Testis (tissue), 3 donors: Measurements from ENCODE around the gene ID1. TPM values are rescaled to one million over a fixed set of nuclear protein-coding genes. Genes with fewer than 3 reads are reported as not detected.

Experiments
- DNase-seq: peaks from one replicate; pipeline ENCODE4 v3.0.0-alpha.2; 2019
- H3K27ac ChIP-seq, 2 donors: fragments of 200-600 bp; sonication (generic); one replicate each; pipeline ENCODE4 v1.5.1; 2019
- H3K27me3 ChIP-seq: fragments of 200-600 bp; sonication (generic); one replicate; pipeline ENCODE4 v1.5.1; 2019
- H3K36me3 ChIP-seq: fragments of 200-600 bp; sonication (generic); one replicate; pipeline ENCODE4 v1.5.1; 2017; ENCODE audit warnings: low read depth; ENCODE audit errors: missing control alignments
- H3K4me1 ChIP-seq: fragments of 200-600 bp; sonication (generic); one replicate; pipeline ENCODE4 v1.5.1; 2019
- H3K4me3 ChIP-seq, 2 donors: fragments of 200-600 bp; sonication (generic); one replicate each; pipeline ENCODE4 v1.5.1; 2017 to 2019
- H3K9me3 ChIP-seq: fragments of 200-600 bp; sonication (generic); one replicate; pipeline ENCODE4 v1.5.1; 2017
- POLR2A ChIP-seq: fragments of 450-650 bp; IDR thresholded peaks from one replicate; pipeline ENCODE4 v1.6.1; 2017; ENCODE audit warnings: antibody characterized with exemption, mild to moderate bottlenecking, moderate library complexity
- WGBS, 2 donors: methylation state at CpG; one replicate each; pipeline ENCODE4 v1.1.5; 2018; 5-methylcytosine and 5-hydroxymethylcytosine counted together
- intact Hi-C: fragments of 100-400 bp; cut with DNase I; formaldehyde crosslinking; loops from one replicate; pipeline ENCODE4 v1.15.1; 2023; ENCODE audit warnings: low total_unique reads
- polyA plus RNA-seq: library from polyadenylated mRNA; stranded (reverse); fragments of 350-450 nt; fragmentation: Illumina TruSeq; extraction: RNeasy Lipid Tissue Mini Kit (QIAGEN cat#74804); gene quantifications from one replicate; pipeline ENCODE4 v1.2.3, GENCODE V29; 2014; ENCODE audit warnings: low read depth, low replicate concordance; ENCODE audit not compliant: insufficient read depth
- total RNA-seq, 2 donors: library from RNA; depleted of rRNA; stranded (reverse); fragments of >200 nt; gene quantifications; one replicate each; pipeline ENCODE4 v1.2.3, GENCODE V29; 2016
- TF ChIP-seq, protein P1 (sequence below), 3 experiments: fragments of 450-650 bp in 2 of 3; fragments of 200-600 bp in 1 of 3; sonication (generic) in 1 of 3; IDR thresholded peaks; one replicate each; pipeline ENCODE4 v1.5.1; 2016 to 2019; ENCODE audit warnings: antibody characterized with exemption in 3 of 3, mild to moderate bottlenecking in 2 of 3, moderate library complexity in 1 of 3

Gene ID1
- total and polyA plus RNA-seq, 3 donors from 2014 or later = 18.7 to 128 (median 124) TPM

DNA sequence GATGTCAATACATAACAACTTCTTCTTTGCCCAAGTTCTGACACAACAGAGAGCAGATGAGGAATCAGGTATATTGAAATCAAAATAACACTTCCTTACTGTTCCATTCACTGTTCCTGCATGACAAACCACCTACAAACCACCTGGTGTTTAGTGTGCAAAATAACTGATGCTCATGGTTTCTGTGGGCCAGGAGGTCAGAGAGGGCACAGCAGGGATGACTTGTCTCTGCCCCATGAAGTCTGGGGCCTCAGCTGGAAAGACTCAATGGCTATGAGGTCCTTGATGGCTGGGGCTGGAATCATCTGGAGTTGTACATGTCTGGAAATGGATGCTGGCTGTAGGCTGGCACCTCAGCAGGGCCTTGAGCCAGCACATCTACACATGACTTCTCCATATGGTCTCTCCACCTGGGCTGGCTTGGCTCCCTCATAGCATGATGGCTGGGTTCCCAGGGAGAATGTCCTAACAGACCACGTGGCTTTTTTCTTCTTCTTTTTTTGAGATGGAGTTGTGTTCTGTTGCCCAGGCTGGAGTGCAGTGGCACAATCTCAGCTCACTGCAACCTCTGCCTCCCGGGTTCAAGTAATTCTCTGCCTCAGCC lies 25.2 kb downstream of the ID1 start:
- H3K9me3 ChIP-seq = no peaks in the 10 kb centered on the region
- no peak for DNase-seq
- no peak overlapping the region for H3K27ac ChIP-seq
- H3K36me3 ChIP-seq = no peaks in the 10 kb centered on the region
- intact Hi-C loops = no loop called here
- 67 to 69% methylated on average over 2 of the region's 2 CpGs for WGBS, 2 donors
- no peaks in the 10 kb centered on the region for H3K4me1 ChIP-seq
- TF ChIP-seq POLR2A = no peak
- TF ChIP-seq, protein P1, sequence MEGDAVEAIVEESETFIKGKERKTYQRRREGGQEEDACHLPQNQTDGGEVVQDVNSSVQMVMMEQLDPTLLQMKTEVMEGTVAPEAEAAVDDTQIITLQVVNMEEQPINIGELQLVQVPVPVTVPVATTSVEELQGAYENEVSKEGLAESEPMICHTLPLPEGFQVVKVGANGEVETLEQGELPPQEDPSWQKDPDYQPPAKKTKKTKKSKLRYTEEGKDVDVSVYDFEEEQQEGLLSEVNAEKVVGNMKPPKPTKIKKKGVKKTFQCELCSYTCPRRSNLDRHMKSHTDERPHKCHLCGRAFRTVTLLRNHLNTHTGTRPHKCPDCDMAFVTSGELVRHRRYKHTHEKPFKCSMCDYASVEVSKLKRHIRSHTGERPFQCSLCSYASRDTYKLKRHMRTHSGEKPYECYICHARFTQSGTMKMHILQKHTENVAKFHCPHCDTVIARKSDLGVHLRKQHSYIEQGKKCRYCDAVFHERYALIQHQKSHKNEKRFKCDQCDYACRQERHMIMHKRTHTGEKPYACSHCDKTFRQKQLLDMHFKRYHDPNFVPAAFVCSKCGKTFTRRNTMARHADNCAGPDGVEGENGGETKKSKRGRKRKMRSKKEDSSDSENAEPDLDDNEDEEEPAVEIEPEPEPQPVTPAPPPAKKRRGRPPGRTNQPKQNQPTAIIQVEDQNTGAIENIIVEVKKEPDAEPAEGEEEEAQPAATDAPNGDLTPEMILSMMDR (IDR thresholded peaks at IDR 0.05) = no peak
- H3K27me3 ChIP-seq = no peaks in the 10 kb centered on the region
- H3K4me3 ChIP-seq = no peak overlapping the region

DNA sequence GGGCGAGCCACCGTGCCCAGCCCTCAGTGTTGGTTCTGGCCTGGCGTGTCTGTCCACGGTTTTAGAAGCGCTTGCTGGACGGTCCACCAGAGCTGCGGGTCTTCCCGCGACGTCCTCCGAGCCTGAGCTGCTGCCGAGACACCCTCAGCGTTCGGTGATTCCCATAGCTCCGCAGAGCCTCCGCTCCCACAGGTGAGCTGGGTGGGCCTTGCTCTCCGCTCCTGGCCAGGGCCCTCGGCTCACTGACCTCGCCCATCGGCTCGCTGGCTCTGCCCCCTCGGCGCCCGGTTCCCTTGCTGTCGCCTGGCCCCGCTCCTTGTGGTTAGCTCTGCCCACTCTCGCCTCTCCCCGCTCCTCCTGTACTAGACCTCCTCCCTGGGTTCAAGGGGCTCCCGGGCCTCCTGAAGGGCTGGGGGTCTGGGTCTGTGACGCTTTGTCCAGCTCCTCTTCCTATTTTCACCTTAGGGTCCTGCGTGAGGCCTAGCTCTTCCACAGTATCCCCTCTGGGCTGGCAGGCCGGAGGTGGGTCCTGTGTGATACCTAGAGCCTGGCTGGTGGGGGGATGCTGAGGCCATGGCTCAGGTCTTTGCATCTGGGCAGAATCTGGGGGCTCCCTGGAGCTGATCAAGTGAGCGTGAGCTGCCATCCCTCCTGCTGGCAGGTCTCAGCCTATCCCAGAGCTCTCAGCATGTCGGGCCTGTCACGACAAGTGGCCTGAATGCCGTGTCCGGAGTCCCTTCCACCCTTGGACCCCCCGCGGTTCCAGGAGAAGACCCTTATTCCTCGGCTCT lies 27.7 kb downstream of the ID1 start:
- H3K4me1 ChIP-seq = peaks cover 4% of the 10 kb centered on the region

DNA sequence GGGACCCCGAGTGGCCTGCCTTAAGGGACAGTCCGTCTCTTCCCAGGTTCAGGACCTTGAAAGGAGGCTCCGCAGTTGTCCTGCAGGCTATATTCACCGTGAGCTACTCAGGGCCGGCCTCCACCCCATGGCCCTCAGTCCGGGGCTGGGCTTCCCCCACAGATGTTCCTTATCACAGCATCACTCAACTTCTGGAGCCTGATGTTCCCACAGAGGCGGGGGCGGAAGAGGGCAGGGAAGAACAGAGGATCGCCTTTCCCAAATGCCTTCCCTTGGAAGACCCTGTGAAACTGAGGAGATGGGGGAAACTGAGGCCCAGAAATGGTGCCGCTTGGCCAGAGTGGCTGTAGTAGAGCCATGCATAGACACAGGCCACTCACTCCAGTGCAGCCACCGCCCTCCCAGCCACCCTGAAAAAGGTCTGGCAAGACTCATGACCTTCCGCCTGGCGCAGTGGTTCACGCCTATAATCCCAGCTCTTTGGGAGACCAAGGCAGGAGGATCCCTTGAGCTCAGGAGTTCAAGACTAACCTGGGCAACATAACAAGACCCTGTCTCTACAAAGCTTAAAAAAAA lies 28.3 kb downstream of the ID1 start:
- intact Hi-C loops = no loop called here
- Histone ChIP-seq H3K4me3 (no peak overlapping the region), H3K36me3 (no peaks in the 10 kb centered on the region), H3K4me1 (peaks cover 4% of the 10 kb centered on the region), H3K9me3 (no peaks in the 10 kb centered on the region), H3K27ac (no peak overlapping the region), H3K27me3 (no peaks in the 10 kb centered on the region)
- TF ChIP-seq POLR2A = no peak
- TF ChIP-seq, protein P1 (IDR thresholded peaks at IDR 0.05) = no peak
- 78 to 85% methylated on average over 8 to 14 of the region's 14 CpGs for WGBS, 2 donors
- no peak for DNase-seq

More for the DNA sequence above, 27.7 kb downstream of the ID1 start:
- DNase-seq = no peak
- Histone ChIP-seq H3K27me3 (no peaks in the 10 kb centered on the region), H3K9me3 (no peaks in the 10 kb centered on the region), H3K36me3 (no peaks in the 10 kb centered on the region), H3K27ac (no peak overlapping the region), H3K4me3 (no peak overlapping the region)
- intact Hi-C loops = no loop called here
- WGBS, 2 donors = 91 to 98% methylated on average over 24 to 40 of the region's 40 CpGs
- TF ChIP-seq POLR2A = no peak
- TF ChIP-seq, protein P1 (IDR thresholded peaks at IDR 0.05) = no peak

DNA sequence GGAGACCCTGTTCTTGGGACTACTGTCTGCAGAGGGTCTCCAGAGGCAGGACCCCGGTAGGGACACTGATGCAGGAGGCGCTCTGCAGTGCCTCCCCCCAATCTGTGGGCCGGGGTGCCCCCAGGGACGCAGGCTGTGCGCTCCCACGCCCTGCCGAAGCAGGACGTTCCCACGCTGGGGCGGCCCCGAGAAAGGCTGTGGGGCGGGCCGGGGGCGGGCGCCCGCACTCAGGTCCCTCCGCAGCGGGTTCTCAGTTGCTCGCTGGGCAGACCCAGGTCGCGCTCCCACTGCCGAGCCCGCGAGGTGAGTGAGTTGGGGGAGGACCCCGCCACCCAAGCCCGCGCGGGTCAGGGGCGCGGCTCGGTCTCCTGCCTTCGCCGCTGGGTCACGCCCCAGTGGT lies 32.6 kb downstream of the ID1 start, which contains the start of gene COX4I2:
Gene COX4I2, plus strand, starts transcription at position 253 of the 400 bp plus-strand sequence. CDS start 1,106 bp downstream, outside the sequence.
- H3K4me3 ChIP-seq = peak within 1 kb of the TSS; percentile 5 to 11
- H3K36me3 ChIP-seq = no peaks in the 10 kb centered on the region
- WGBS, 2 donors = 3 to 11% methylated on average over 5 to 20 of the region's 34 CpGs
- TF ChIP-seq POLR2A = no peak
- TF ChIP-seq, protein P1 (IDR thresholded peaks at IDR 0.05) = no peak
- peaks cover 4% of the 10 kb centered on the region for H3K4me1 ChIP-seq
- H3K9me3 ChIP-seq = no peaks in the 10 kb centered on the region
- intact Hi-C loops = no loop called here
- H3K27ac ChIP-seq = no peak within 1 kb of the TSS
- no peak for DNase-seq
- H3K27me3 ChIP-seq = no peaks in the 10 kb centered on the region
